K562 (cell line): ENCODE results near the gene SLC19A1. TPM values are rescaled to one million over a fixed set of nuclear protein-coding genes. Genes with fewer than 3 reads are reported as not detected.
A peak's percentile ranks its signal among the peaks of the same experiment; 100 is the strongest.

Experiments used
- ATF3 ChIP-seq, 2 experiments: fragments of 450-650 bp in 1 of 2; sonication (generic) in 1 of 2; formaldehyde crosslinking in 1 of 2; IDR thresholded peaks in 1 of 2; conservative IDR thresholded peaks in 1 of 2; 2 replicates each; pipeline versions ENCODE4 v1.6.1 to v1.8.1; 2016 to 2023; ENCODE audit warnings: mild to moderate bottlenecking in 2 of 2, moderate library complexity in 2 of 2, inconsistent platforms in 1 of 2, missing genetic modification reagents in 1 of 2
- GABPA ChIP-seq: fragments of 200-800 bp; sonication (Bioruptor generic); conservative IDR thresholded peaks from 2 replicates; pipeline ENCODE4 v1.6.1; 2016; ENCODE audit warnings: low read depth, missing genetic modification characterization, missing compliant biosample characterization
- MBD2 ChIP-seq: sonication (generic); IDR thresholded peaks from 2 replicates; pipeline ENCODE4 v1.6.1; 2016; ENCODE audit warnings: low read depth, borderline replicate concordance
- NONO ChIP-seq, 2 experiments: fragments of 200-400 bp in 1 of 2; fragments of 450-650 bp in 1 of 2; formaldehyde crosslinking in 1 of 2; IDR thresholded peaks; 2 replicates each; pipeline ENCODE4 v1.6.1; 2017; ENCODE audit warnings: low read depth in 2 of 2, mild to moderate bottlenecking in 2 of 2, moderate library complexity in 2 of 2, low read length in 1 of 2
- NR3C1 ChIP-seq: sonication (generic); formaldehyde crosslinking; IDR thresholded peaks from 2 replicates; pipeline ENCODE4 v1.8.1; 2022; ENCODE audit warnings: missing genetic modification reagents
- PCBP1 ChIP-seq: fragments of 200-400 bp; formaldehyde crosslinking; IDR thresholded peaks from 2 replicates; pipeline ENCODE4 v1.6.1; 2018; ENCODE audit warnings: mild to moderate bottlenecking, low read depth, low read length; ENCODE audit not compliant: poor library complexity, severe bottlenecking
- PCBP2 ChIP-seq: fragments of 200-400 bp; formaldehyde crosslinking; IDR thresholded peaks from 2 replicates; pipeline ENCODE4 v1.6.1; 2018; ENCODE audit warnings: low read length, low read depth, mild to moderate bottlenecking, moderate library complexity; ENCODE audit not compliant: poor library complexity, severe bottlenecking
- SRSF3 ChIP-seq: fragments of 200-400 bp; formaldehyde crosslinking; IDR thresholded peaks from 2 replicates; pipeline ENCODE4 v1.6.1; 2016; ENCODE audit warnings: mild to moderate bottlenecking, low read length, moderate library complexity; ENCODE audit not compliant: insufficient read depth
- TAF1 ChIP-seq: IDR thresholded peaks from 2 replicates; pipeline ENCODE4 v1.6.1; 2011; ENCODE audit warnings: mild to moderate bottlenecking, low read length, moderate library complexity; ENCODE audit not compliant: insufficient read depth, control insufficient read depth, severe bottlenecking; ENCODE audit errors: extremely low read depth
- U2AF1 ChIP-seq: fragments of 200-400 bp; formaldehyde crosslinking; optimal IDR thresholded peaks from 2 replicates; pipeline ENCODE3; 2017; ENCODE audit warnings: mild to moderate bottlenecking, low read depth, low read length, moderate library complexity
- XRCC5 ChIP-seq: fragments of 200-400 bp; formaldehyde crosslinking; IDR thresholded peaks from 2 replicates; pipeline ENCODE4 v1.6.1; 2017; ENCODE audit warnings: low read depth, mild to moderate bottlenecking, low read length
- ZBTB8A ChIP-seq: fragments of 450-650 bp; IDR thresholded peaks from 2 replicates; pipeline ENCODE4 v1.6.1; 2018; ENCODE audit warnings: mild to moderate bottlenecking, moderate library complexity; ENCODE audit not compliant: partially characterized antibody
- ZC3H4 ChIP-seq: sonication (generic); formaldehyde crosslinking; IDR thresholded peaks from 2 replicates; pipeline ENCODE4 v1.9.0; 2021; ENCODE audit warnings: missing genetic modification reagents, borderline replicate concordance
- ZNF143 ChIP-seq: sonication (generic); formaldehyde crosslinking; IDR thresholded peaks from 2 replicates; pipeline ENCODE4 v1.9.0; 2022; ENCODE audit warnings: mild to moderate bottlenecking, missing genetic modification reagents
- polyA plus RNA-seq, 8 experiments: library from polyadenylated mRNA; depleted of rRNA in 4 of 8; stranded (reverse) in 5 of 8; unstranded in 3 of 8; fragments of >200 nt; fragmentation: Nextera tagmentation in 2 of 8; fragmentation: Illumina TruSeq in 1 of 8; extraction: Ambion mirVana in 2 of 8; extraction: Trizol in 1 of 8; gene quantifications; 2 replicates each; pipeline versions ENCODE4 v1.2.1 to v1.2.3, GENCODE V29; 2011 to 2014; ENCODE audit warnings: inconsistent platforms in 1 of 8, missing spikeins in 1 of 8
- total RNA-seq, 7 experiments: library from RNA; depleted of rRNA in 6 of 7; stranded (reverse); fragments of >200 nt in 6 of 7; fragmentation: Illumina TruSeq in 2 of 7; extraction: Trizol in 2 of 7; gene quantifications; 2 replicates each; pipeline versions ENCODE4 v1.2.1 to v1.2.3, GENCODE V29; 2011 to 2021; ENCODE audit warnings: low replicate concordance in 1 of 7
- TF ChIP-seq, protein P1 (sequence below): fragments of 200-800 bp; sonication (Bioruptor generic); IDR thresholded peaks from 2 replicates; pipeline ENCODE4 v1.6.1; 2016; ENCODE audit warnings: missing genetic modification characterization, missing compliant biosample characterization
- TF ChIP-seq, protein P2 (sequence below), 2 experiments: fragments of 450-650 bp; IDR thresholded peaks; 2 replicates each; pipeline ENCODE4 v1.6.1; 2018; ENCODE audit warnings: mild to moderate bottlenecking in 2 of 2, low read depth in 1 of 2; ENCODE audit not compliant: partially characterized antibody in 2 of 2

The SLC19A1 gene
- total and polyA plus RNA-seq, 9 of the 15 experiments (the other 6 are each of a cell fraction or from before 2014, with no cell fraction given): 0.65 to 88.7 (median 12.0) TPM

DNA sequence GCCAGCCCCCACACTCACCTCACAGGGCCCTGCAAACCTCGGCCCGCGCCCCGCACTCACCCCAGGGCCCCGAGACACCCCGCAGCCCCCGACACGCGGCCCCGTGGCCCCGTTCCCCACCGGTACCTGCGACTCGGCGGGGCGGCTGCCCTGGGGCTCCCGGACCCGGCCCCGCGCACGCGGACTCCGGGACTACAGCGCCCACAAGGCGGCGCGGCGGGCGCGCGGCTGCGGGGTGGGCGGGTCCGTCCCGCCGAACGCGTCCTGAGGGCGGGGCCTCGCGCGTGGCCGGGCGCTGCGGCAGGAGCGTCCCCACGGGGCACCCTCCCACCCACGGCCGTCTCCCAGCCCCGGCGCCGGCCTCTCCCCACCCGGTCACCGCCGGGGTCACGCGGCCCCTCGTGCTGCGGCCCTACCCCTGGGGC lies at the start of gene SLC19A1 (continued):
- TF ChIP-seq ZC3H4 (CRISPR knock-in tag) (no peak), NONO (IDR thresholded peaks at IDR 0.05; ENCODE audit: low read depth in 2 of 2, low read length in 1 of 2) (peak in 1 of 2 experiments; percentile 41; a peak in 1 of 4 replicates), U2AF1 (no peak), ATF3 (IDR thresholded peaks at IDR 0.05) (no peak), ATF3 (CRISPR knock-in tag; conservative IDR thresholded peaks at IDR 0.05) (no peak), PCBP2 (no peak), SRSF3 (no peak), NR3C1 (CRISPR knock-in tag) (peak; percentile 39; the same call in 1 of the 2 replicates), MBD2 (no peak), XRCC5 (no peak), ZBTB8A (no peak), GABPA (tag) (0 out of 2 replicates have a peak, but pooled peaks have one; percentile 23), ZNF143 (CRISPR knock-in tag) (peak; percentile 59), PCBP1 (no peak), TAF1 (peak; percentile 49)
- TF ChIP-seq, protein P1, sequence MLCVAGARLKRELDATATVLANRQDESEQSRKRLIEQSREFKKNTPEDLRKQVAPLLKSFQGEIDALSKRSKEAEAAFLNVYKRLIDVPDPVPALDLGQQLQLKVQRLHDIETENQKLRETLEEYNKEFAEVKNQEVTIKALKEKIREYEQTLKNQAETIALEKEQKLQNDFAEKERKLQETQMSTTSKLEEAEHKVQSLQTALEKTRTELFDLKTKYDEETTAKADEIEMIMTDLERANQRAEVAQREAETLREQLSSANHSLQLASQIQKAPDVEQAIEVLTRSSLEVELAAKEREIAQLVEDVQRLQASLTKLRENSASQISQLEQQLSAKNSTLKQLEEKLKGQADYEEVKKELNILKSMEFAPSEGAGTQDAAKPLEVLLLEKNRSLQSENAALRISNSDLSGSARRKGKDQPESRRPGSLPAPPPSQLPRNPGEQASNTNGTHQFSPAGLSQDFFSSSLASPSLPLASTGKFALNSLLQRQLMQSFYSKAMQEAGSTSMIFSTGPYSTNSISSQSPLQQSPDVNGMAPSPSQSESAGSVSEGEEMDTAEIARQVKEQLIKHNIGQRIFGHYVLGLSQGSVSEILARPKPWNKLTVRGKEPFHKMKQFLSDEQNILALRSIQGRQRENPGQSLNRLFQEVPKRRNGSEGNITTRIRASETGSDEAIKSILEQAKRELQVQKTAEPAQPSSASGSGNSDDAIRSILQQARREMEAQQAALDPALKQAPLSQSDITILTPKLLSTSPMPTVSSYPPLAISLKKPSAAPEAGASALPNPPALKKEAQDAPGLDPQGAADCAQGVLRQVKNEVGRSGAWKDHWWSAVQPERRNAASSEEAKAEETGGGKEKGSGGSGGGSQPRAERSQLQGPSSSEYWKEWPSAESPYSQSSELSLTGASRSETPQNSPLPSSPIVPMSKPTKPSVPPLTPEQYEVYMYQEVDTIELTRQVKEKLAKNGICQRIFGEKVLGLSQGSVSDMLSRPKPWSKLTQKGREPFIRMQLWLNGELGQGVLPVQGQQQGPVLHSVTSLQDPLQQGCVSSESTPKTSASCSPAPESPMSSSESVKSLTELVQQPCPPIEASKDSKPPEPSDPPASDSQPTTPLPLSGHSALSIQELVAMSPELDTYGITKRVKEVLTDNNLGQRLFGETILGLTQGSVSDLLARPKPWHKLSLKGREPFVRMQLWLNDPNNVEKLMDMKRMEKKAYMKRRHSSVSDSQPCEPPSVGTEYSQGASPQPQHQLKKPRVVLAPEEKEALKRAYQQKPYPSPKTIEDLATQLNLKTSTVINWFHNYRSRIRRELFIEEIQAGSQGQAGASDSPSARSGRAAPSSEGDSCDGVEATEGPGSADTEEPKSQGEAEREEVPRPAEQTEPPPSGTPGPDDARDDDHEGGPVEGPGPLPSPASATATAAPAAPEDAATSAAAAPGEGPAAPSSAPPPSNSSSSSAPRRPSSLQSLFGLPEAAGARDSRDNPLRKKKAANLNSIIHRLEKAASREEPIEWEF (CRISPR knock-in tag): no peak
- TF ChIP-seq, protein P2, sequence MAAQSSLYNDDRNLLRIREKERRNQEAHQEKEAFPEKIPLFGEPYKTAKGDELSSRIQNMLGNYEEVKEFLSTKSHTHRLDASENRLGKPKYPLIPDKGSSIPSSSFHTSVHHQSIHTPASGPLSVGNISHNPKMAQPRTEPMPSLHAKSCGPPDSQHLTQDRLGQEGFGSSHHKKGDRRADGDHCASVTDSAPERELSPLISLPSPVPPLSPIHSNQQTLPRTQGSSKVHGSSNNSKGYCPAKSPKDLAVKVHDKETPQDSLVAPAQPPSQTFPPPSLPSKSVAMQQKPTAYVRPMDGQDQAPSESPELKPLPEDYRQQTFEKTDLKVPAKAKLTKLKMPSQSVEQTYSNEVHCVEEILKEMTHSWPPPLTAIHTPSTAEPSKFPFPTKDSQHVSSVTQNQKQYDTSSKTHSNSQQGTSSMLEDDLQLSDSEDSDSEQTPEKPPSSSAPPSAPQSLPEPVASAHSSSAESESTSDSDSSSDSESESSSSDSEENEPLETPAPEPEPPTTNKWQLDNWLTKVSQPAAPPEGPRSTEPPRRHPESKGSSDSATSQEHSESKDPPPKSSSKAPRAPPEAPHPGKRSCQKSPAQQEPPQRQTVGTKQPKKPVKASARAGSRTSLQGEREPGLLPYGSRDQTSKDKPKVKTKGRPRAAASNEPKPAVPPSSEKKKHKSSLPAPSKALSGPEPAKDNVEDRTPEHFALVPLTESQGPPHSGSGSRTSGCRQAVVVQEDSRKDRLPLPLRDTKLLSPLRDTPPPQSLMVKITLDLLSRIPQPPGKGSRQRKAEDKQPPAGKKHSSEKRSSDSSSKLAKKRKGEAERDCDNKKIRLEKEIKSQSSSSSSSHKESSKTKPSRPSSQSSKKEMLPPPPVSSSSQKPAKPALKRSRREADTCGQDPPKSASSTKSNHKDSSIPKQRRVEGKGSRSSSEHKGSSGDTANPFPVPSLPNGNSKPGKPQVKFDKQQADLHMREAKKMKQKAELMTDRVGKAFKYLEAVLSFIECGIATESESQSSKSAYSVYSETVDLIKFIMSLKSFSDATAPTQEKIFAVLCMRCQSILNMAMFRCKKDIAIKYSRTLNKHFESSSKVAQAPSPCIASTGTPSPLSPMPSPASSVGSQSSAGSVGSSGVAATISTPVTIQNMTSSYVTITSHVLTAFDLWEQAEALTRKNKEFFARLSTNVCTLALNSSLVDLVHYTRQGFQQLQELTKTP (IDR thresholded peaks at IDR 0.05; ENCODE audit: low read depth in 1 of 2, partially characterized antibody in 2 of 2): no peak
